Prostate gland (tissue), 2 donors: Measurements from ENCODE around the gene PDZRN4. TPM values are rescaled to one million over a fixed set of nuclear protein-coding genes. Genes with fewer than 3 reads are reported as not detected.

Experiments used
- DNase-seq: peaks from one replicate; pipeline ENCODE4 v3.0.0-alpha.2; 2019; ENCODE audit warnings: low spot score
- H3K27ac ChIP-seq, 2 donors: fragments of 200-600 bp; sonication (generic); 2 replicates each; pipeline ENCODE4 v1.5.1; 2017 to 2019
- H3K27me3 ChIP-seq: fragments of 200-600 bp; sonication (generic); replicated peaks from 2 replicates; pipeline ENCODE4 v1.5.1; 2019; ENCODE audit not compliant: insufficient read depth
- H3K36me3 ChIP-seq, 2 donors: fragments of 200-600 bp; sonication (generic); 1 replicate in 1 of 2; 2 replicates in 1 of 2; pipeline versions ENCODE4 v1.5.1 to v1.8.1; 2017 to 2019
- H3K4me1 ChIP-seq: fragments of 200-600 bp; sonication (generic); replicated peaks from 2 replicates; pipeline ENCODE4 v1.5.1; 2019
- H3K4me3 ChIP-seq, 2 donors: fragments of 200-600 bp; sonication (generic); 2 replicates each; pipeline ENCODE4 v1.5.1; 2017 to 2019
- H3K9me3 ChIP-seq: fragments of 200-600 bp; sonication (generic); 2 replicates; pipeline ENCODE4 v1.5.1; 2017
- POLR2A ChIP-seq: fragments of 450-650 bp; IDR thresholded peaks from one replicate; pipeline ENCODE4 v1.6.1; 2016; ENCODE audit warnings: antibody characterized with exemption, mild to moderate bottlenecking
- POLR2AphosphoS5 ChIP-seq: sonication (generic); formaldehyde crosslinking; IDR thresholded peaks from one replicate; pipeline ENCODE4 v1.6.1; 2017; ENCODE audit warnings: antibody characterized with exemption
- WGBS: methylation state at CpG from one replicate; pipeline ENCODE4 v1.1.5; 2018; 5-methylcytosine and 5-hydroxymethylcytosine counted together
- intact Hi-C: fragments of 100-400 bp; cut with DNase I; formaldehyde crosslinking; loops from one replicate; pipeline ENCODE4 v1.14.2; 2022
- total RNA-seq, 2 donors: library from RNA; depleted of rRNA; stranded (reverse); fragments of >200 nt; gene quantifications; one replicate each; pipeline ENCODE4 v1.1.0, GENCODE V29; 2016
- TF ChIP-seq, protein P1 (sequence below), 4 experiments: fragments of 200-600 bp in 2 of 4; fragments of 450-650 bp in 2 of 4; sonication (generic) in 2 of 4; IDR thresholded peaks; 1 replicate in 3 of 4; 2 replicates in 1 of 4; pipeline ENCODE4 v1.5.1; 2016 to 2019; ENCODE audit warnings: antibody characterized with exemption in 4 of 4, mild to moderate bottlenecking in 2 of 4, moderate library complexity in 2 of 4

PDZRN4 gene
- total RNA-seq, 2 donors from 2014 or later: 6.5 to 21.1 TPM

DNA sequence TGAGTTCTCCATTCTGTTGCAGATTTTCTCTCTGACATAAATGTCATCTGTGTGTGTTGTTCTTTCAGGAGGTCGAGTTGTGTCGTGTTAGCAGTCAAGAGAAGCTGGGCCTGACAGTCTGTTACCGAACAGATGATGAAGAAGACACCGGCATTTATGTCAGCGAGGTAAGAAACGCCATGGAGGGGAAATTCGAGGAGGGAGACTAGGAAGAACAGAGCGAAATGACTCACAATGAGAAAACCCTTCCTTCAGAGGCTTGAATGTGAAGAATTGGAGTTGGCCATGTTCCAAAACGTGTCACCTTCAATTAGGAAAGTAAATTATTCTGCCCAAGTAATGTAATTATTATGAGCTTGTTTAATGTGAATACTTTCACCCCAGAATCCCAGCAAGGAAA, 364.5 kb downstream of the PDZRN4 start:
- Histone ChIP-seq H3K27me3 (no peaks in the 10 kb centered on the region), H3K4me3 (no peak overlapping the region), H3K9me3 (no peaks in the 10 kb centered on the region), H3K36me3 (no peaks in the 10 kb centered on the region), H3K27ac (no peak overlapping the region), H3K4me1 (no peaks in the 10 kb centered on the region)
- 69% methylated on average over 9 of the region's 9 CpGs for WGBS
- no peak for DNase-seq
- TF ChIP-seq POLR2AphosphoS5 (no peak), POLR2A (no peak)
- TF ChIP-seq, protein P1, sequence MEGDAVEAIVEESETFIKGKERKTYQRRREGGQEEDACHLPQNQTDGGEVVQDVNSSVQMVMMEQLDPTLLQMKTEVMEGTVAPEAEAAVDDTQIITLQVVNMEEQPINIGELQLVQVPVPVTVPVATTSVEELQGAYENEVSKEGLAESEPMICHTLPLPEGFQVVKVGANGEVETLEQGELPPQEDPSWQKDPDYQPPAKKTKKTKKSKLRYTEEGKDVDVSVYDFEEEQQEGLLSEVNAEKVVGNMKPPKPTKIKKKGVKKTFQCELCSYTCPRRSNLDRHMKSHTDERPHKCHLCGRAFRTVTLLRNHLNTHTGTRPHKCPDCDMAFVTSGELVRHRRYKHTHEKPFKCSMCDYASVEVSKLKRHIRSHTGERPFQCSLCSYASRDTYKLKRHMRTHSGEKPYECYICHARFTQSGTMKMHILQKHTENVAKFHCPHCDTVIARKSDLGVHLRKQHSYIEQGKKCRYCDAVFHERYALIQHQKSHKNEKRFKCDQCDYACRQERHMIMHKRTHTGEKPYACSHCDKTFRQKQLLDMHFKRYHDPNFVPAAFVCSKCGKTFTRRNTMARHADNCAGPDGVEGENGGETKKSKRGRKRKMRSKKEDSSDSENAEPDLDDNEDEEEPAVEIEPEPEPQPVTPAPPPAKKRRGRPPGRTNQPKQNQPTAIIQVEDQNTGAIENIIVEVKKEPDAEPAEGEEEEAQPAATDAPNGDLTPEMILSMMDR (IDR thresholded peaks at IDR 0.05): no peak
- intact Hi-C loops: no loop called here

DNA sequence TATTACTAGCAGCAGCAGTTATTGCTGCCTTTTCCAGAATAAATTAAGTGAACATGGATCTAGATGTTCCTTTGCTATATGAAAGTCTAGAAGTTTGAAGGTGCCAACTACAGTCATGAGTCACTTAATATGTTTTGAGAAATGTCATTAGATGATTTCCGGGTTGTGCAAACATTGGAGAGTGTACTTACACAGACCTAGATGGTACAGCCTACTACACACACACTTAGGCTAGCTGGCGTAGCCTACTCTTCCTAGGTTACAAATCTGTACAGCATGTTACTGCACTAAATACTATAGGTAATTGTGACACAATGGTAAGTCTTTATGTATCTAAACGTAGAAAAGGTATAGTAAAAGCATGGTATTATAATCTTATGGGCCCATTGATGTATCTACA, 368.1 kb downstream of the PDZRN4 start:
- no peak overlapping the region for H3K4me3 ChIP-seq
- no peaks in the 10 kb centered on the region for H3K36me3 ChIP-seq
- no peak for DNase-seq
- no peaks in the 10 kb centered on the region for H3K9me3 ChIP-seq
- WGBS: 74% methylated on average over 3 of the region's 3 CpGs
- intact Hi-C loops: no loop called here
- TF ChIP-seq, protein P1 (IDR thresholded peaks at IDR 0.05): no peak
- TF ChIP-seq POLR2A (no peak), POLR2AphosphoS5 (no peak)
- no peaks in the 10 kb centered on the region for H3K4me1 ChIP-seq
- no peaks in the 10 kb centered on the region for H3K27me3 ChIP-seq
- no peak overlapping the region for H3K27ac ChIP-seq

DNA sequence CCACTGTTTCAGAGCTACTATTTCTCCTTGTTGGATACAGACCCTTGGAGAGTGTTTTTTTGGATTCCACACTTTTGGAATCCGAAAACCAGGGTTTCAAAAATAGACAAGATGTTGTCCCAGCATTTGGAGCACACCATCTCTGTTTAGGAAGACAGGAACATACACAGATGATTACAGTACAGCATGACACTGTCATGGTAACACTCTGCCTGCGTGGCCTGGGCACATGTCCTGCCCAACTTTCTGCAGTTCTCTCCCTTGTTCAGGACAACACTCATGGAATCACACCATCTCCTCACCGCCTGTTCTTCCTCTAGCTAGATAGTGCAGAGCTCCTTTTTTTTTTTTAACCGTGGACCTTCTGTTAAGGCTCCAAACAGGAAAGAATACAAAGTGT, 369.2 kb downstream of the PDZRN4 start:
- Histone ChIP-seq H3K4me1 (no peaks in the 10 kb centered on the region), H3K27me3 (no peaks in the 10 kb centered on the region), H3K4me3 (no peak overlapping the region), H3K36me3 (no peaks in the 10 kb centered on the region), H3K27ac (no peak overlapping the region), H3K9me3 (no peaks in the 10 kb centered on the region)
- intact Hi-C loops: no loop called here
- WGBS: 93% methylated on average over 4 of the region's 4 CpGs
- no peak for DNase-seq
- TF ChIP-seq, protein P1 (IDR thresholded peaks at IDR 0.05): no peak
- TF ChIP-seq POLR2A (no peak), POLR2AphosphoS5 (no peak)

DNA sequence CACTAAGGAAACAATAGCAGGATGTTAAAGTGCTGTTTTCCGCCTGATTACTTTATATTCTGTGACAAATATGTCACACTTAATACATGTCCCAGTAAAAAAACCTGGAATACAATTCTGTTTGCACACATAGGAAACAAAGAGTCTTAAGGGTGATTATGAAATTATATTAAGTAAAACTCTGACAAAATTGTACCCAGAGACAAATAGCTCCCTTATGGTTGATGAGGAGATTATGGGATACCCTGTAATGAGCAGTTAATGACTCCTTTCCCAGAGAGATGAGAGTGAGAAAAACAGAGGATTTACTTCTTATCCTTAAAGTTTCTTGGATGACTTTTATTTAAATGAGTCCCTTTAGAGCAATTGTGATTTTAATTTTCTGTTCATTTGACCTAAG, 370.6 kb downstream of the PDZRN4 start:
- no peak overlapping the region for H3K4me3 ChIP-seq
- H3K27ac ChIP-seq: no peak overlapping the region
- DNase-seq: no peak
- WGBS: 81% methylated on average over 1 of the region's 1 CpG
- no peaks in the 10 kb centered on the region for H3K9me3 ChIP-seq
- intact Hi-C loops: no loop called here
- TF ChIP-seq, protein P1 (IDR thresholded peaks at IDR 0.05): no peak
- TF ChIP-seq POLR2AphosphoS5: no peak
- no peak for TF ChIP-seq POLR2A
- no peaks in the 10 kb centered on the region for H3K27me3 ChIP-seq
- no peaks in the 10 kb centered on the region for H3K4me1 ChIP-seq
- no peaks in the 10 kb centered on the region for H3K36me3 ChIP-seq

DNA sequence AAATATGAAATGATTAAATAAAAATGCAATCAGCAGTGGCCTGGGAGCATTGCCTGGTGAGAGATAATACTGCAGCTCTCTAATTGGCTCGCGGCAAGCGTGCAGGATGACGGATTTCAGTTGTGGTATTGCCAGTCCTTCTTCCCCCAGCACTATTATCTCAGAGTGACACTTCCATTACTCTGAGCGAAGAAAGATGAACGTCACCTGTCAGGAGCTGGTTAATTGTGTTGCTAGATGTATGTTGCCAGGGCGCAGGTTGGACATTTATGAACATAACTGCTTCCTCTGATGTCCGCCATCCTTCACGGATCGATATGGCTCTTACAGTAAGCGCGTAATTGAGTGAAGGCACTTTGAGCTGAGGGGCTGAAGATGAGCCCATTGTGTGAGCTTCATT, 374.9 kb downstream of the PDZRN4 start:
- no peaks in the 10 kb centered on the region for H3K9me3 ChIP-seq
- H3K4me1 ChIP-seq: no peaks in the 10 kb centered on the region
- no peaks in the 10 kb centered on the region for H3K27me3 ChIP-seq
- intact Hi-C loops: no loop called here
- H3K27ac ChIP-seq: no peak overlapping the region
- H3K4me3 ChIP-seq: no peak overlapping the region
- TF ChIP-seq POLR2A (no peak), POLR2AphosphoS5 (no peak)
- TF ChIP-seq, protein P1 (IDR thresholded peaks at IDR 0.05): no peak
- no peak for DNase-seq
- no peaks in the 10 kb centered on the region for H3K36me3 ChIP-seq
- WGBS: 96% methylated on average over 12 of the region's 12 CpGs
